Fibroblast of gingiva (primary cell): ENCODE results near the gene NMUR1.

Experiments
- DNase-seq: peaks from one replicate; pipeline ENCODE4 v3.0.0-alpha.2; 2011; ENCODE audit warnings: low read depth

The NMUR1 gene

DNA sequence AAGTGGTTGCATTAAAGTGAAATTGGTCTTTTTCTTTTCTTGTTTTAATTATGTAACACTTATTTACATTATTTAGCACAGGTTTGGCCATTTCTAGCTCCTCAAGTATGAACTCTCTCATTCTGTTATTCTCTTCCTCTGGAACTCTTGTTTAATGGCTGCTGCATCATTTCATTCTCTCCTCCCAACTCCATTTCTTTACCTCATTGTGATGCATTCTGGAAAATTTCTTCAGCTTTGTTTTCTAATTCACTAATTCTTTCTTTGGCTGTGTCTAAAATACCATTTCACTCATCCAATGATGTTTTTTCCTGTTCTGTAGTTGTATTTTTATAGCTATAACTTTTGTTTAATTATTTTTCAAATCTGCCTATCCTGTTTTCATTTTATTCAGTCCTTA, 22.5 kb upstream of the NMUR1 start:
- DNase-seq: no peak

- no peak for DNase-seq
These were observed 19.4 kb upstream of the NMUR1 start for GRCh38 chr2:231549446-231550239.

- DNase-seq: no peak
These were observed 18.5 kb upstream of the NMUR1 start for GRCh38 chr2:231548752-231549151.

DNA sequence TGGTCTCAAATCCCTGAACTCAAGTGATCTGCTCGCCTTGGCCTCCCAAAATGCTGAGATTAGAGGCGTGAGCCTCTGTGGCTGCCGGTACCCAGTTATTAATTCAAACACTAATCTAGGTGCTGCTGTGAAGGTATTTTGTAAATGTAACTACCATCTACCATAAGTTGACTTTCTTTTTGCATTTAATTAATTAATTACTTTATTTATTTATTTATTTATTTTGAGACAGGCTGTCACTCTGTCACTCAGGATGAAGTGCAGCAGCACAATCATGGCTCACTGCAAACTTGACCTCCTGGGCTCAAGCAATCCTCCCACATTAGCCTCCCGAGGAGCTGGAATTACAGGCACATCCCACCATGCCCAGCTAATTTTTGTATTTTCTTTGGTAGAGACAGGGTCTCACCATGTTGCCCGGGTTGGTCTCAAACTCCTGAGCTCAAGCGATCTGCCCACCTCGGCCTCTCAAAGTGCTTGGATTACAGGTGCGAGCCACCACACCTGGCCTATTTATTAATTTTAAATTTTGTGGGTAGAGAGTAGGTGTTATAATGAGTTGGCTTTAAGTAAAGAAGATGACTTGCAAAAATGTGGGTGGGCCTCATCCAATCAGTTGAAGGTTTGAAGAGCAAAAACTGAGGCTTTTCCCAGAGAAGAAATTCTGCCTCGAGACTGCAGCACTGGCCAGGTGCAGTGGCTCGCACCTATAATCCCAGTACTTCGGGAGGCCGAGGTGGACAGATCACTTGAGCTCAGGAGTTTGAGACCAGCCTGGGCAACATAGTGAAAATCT, 17.3 kb upstream of the NMUR1 start:
- no peak for DNase-seq

- no peak for DNase-seq
These were observed 15.9 kb upstream of the NMUR1 start for GRCh38 chr2:231546014-231546715.

DNA sequence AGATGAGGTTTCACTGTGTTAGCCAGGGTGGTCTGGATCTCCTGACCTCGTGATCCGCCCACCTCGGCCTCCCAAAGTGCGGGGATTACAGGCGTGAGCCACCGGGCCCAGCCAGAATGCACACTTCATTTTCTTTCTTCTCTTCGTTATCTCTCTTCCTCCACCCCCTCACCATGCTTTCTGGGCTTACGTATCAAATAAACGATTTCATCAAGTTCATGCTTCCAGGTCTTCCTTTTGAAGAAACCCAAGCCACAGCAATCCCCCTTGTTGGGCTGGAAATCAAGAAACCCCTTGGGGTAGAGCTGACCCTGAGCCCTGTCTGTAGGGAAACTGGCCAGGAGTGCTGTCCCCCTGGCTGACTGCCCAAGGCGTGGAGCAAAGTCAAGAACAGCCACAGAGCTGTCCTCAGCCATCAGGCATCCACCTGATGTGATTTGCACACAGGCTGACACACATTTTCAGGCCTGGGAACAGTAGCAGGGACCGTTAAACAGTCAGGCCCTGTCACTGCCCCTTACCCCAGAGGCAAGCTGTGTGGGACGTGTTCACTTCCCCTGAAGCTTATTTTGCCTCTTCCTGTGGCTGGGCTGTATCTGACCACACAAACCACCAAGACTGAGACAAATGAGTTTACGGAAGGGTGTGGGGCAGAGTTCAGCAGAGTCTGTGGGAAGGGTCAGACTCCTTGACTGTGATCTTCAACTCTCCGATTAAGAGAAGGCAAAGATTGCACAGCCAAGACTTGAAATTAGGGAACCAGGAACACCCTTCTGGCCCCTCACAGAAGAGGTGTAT, 15.1 kb upstream of the NMUR1 start:
- no peak for DNase-seq

- peak; percentile 49 for DNase-seq
These were observed 11.9 kb upstream of the NMUR1 start for GRCh38 chr2:231542136-231542535.

GRCh38 chr2:231541645-231542044, 11.4 kb upstream of the NMUR1 start:
- DNase-seq: no peak

DNA sequence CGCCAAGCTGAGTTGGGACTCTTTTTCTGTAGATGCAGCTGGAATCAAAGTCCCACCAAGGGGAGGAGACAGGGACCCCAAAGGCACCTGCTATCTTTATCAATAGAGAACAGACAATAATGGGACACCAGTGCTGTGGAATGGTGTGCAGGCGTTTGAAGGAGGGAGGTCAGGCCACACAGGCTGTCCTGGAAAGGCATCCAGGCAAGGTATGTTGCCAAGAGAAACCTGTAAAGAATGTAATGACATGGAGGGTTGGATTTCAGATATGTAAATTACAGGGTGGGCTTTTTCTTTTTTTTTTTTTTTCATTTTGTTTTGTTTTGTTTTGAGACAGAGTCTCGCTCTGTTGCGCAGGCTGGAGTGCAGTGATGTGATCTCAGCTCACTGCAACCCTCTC, 9.7 kb upstream of the NMUR1 start:
- DNase-seq: no peak

DNA sequence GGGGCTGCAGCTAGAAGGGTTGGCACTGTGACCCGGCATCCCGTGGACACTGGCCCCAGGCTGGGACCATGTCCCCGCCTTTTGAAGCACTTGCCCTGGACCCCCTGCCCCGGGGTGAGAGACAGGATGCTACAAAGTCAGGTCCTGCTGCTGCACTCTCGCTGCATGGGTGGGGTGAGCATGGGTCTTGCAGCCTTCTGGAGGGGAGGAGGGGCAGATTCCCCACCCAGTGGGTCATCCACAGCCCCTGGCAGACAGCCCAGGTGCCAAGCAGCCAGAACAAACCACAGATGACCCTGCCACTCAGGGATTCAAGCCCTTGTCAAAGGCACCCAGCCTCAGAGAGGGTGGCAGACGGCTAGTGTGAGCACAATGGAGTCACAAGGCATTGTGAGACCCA, 5.7 kb upstream of the NMUR1 start:
- DNase-seq: no peak

- DNase-seq: no peak
These were observed 3.5 kb upstream of the NMUR1 start for GRCh38 chr2:231533777-231534125.

DNA sequence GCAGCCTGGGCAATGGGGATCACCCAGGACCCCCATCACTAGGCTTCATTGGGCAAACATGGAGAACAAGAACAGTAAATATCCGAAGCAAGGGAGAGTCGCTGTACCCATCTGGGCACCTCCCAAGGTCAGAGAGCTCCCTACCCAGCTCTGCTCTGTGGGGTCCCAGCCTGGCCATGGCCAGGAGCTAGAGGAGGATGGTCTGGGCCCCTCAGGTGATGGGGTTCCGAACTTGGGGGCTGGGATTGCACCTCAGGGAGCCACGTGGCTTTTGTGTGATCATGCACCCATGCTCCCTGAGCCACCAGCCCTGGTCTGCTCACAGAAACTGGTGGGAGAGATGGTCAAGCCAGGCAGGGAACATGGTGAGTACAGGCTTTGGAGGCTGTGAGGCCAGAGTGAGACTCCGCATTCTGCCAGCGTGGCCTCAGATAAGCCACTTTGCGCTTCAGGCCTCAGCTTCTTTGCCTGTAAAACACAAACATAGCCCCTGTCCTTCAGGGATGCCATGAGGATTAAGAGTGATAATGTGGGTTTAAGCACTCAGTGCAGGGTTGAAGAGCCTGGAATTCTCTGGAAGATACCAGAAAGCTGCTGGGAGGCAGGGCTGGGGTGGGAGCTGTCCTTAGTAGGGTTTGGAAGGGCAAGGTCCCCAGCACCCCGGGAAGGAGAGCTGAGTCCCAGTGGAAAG, 3.0 kb upstream of the NMUR1 start:
- DNase-seq: no peak

DNA sequence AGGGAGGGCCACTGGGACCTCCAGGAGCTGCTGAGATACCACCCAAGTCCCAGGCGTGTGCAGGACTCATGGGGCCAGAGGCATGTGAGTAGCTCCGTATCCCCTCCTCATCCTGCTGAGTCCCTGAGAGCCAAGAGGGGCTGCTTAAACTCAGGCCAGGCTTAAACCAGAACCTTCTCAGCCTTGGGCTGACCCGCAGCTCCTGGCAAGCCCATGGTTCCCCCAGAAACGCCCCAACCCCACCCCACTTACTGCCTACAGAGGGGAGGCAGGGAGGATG, 2.5 kb upstream of the NMUR1 start:
- DNase-seq: no peak

DNA sequence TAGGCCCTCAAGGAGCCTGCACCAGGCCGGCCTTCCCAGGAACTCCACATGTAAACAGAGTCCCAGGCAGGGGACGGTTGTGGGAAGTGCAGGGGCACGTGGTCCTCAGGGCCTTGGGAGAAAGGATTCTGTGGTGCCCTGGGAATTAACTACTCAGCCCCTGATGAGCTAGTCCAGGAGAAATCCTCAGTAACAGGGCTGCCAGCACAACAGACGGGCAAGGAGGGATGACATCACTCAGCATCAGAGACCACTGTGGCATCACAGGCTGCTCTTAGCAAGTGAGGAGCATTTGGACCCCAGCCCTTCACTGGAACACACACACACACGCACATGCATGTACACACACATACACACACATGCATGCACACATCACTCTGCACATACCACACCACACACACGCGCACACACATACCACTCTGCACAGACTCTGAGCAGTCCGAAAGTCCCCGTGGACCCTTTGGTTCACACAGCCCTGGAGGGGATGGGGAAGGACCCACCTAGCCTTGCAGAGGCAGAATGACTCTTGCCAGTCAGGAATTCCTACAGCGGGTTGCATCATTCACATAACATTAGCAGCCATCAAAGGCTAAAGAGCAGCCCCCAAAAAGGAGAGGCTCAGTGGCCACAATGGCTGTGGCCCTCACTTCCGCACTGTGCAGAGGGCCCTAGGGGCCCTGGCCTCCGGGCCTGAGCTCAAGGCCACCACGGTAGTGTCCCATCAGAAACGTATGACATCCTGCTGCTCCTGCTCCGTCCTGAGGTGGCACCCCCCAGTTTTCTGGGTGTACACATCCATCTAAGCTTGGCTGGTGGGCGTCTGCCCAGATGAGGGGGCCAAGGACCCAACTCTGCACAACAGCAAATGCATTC, 1.9 kb upstream of the NMUR1 start:
- DNase-seq: no peak

DNA sequence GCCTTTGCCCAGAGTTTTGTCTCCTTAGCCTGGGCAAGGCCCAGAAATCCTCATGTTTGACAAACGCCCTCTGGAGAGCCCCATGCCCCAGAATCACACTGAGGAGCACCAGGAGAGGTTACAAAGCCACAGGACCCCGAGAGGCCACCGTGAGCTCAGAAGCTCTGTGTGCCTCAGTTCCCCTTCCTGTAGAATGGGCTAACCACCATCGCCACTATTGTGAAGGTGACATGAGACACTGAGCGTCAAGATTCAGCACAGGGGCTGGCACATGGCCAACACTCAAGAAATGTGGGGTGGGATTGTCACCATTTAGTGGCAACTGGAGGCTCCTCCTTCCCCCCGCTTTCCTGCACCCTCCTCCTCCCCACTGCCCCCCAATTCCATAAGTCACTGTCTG, 1.2 kb upstream of the NMUR1 start:
- DNase-seq: no peak

DNA sequence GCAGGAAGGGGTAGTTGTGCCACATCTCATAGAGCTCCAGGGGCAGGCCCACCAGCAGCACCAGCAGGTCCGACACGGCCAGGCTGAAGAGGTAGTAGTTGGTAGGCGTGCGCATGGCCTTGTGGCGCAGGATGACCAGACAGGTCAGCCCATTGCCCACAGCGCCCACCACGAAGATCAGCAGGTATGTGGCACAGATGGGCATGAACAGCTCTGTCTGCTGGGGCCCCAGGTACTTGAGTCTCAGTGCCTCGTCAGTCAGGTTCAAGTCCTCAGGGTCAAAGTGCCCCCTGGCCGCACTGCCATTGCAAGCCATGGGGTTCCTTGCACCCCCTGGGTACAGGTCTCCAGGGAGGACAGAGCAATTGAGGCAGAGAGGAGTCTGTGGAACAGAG, 1.6 kb downstream of the NMUR1 start:
- DNase-seq: no peak

DNA sequence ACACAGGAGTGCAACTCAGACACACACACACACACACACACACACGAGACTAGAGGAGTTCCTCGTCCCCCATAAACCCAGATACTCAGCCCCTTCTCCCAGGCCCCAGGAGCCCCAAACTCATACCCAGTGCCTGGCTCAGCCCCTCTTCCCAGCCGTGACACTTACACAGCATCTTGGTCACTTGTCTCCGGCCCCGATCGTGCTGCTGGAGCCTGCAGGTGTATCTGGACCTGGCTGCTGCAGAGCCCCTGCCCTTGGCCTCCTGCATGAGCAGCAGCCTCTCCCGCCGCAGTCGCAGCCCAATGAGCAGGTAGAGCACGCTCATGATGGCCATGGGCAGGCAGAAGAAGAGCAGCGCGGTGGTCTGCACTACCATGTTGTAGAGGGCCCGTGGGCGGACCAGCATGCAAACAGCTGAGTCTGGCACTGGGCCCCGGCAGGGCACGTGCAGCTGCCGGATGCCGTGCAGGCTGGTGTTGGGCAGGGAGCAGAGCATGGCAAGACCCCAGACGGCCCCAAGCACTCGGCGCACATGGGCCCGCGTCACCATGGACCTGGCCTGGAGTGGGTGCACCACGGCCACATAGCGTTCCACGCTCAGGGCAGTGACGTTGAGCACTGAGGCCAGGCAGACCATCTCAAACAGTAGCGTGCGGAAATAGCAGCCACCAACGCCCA, 2.1 kb downstream of the NMUR1 start:
- no peak for DNase-seq

DNA sequence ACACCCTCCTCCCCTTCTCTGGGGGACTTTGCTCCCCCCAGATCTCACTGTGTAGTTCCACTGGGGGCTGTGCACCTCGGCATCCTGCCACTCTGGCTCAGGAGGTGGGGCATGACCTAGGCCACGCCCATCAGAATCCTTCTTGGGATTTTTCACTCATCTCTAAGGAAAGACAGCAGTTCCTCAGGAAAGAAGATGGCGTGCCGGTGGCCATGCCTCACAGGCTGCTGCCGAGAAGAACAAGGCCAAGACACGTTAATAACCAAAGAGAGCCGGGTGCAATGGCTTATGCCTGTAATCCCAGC, 3.2 kb downstream of the NMUR1 start:
- no peak for DNase-seq

GRCh38 chr2:231526341-231527090, 3.7 kb downstream of the NMUR1 start:
- DNase-seq: no peak
